ENCODE measurements around the gene CWC25. TPM values are rescaled to one million over a fixed set of nuclear protein-coding genes. Genes with fewer than 3 reads are reported as not detected.

Gene CWC25
- total and polyA plus RNA-seq, 9 of the 15 experiments (the other 6 are each of a cell fraction or from before 2014, with no cell fraction given): 16.5 to 27.4 (median 23.0) TPM

- peaks cover 5% of the 10 kb centered on the region for H3K9me1 ChIP-seq (ENCODE audit: control insufficient read depth, insufficient read depth, low read length)
- peak overlapping the region; percentile 85 for H3K4me2 ChIP-seq (ENCODE audit: insufficient read depth, low read length)
- no TSS peak for BruUV-seq (replicated peaks)
- peaks cover 24% of the 10 kb centered on the region for H3K79me2 ChIP-seq (ENCODE audit: control insufficient read depth, insufficient read depth, low read length)
- H3K27ac ChIP-seq (ENCODE audit: extremely low read depth, low read depth, low read length): peak overlapping the region; percentile 48
- H4K20me1 ChIP-seq (replicated peaks; ENCODE audit: control insufficient read depth, insufficient read depth, low read length): peaks cover 9% of the 10 kb centered on the region
- H3K9me3 ChIP-seq (replicated peaks; ENCODE audit: control insufficient read depth, insufficient read depth, low read depth, low read length): no peaks in the 10 kb centered on the region
- WGBS (ENCODE audit: insufficient coverage, low coverage, missing lambda C conversion rate): under 1% methylated on average over 27 of the region's 31 CpGs
- H3K36me3 ChIP-seq (ENCODE audit: control insufficient read depth, insufficient read depth, low read length): peaks cover 7% of the 10 kb centered on the region; the same call in 1 of the 3 replicates
- intact Hi-C loops (cut with micrococcal nuclease) (loop anchor here (5.0 to 10.0 kb wide), 2 partner anchors 193 to 285 kb away; partner anchors contain the start of genes EPOP and PLXDC1), in situ Hi-C loops (cut with MboI) (no loop called here)
- peak overlapping the region; percentile 86 for H2AFZ ChIP-seq (ENCODE audit: low read depth, low read length)
- ATAC-seq (peak; percentile 2), DNase-seq (ENCODE audit: extremely low read depth in 1 of 4, low spot score in 3 of 4) (peak in 3 of 4 experiments; percentile 51 to 87 (median 58)), FAIRE-seq (no peak)
- CTCF ChIA-PET (ENCODE audit: low intra/inter-chr PET ratio): interaction anchor here (0.6 kb wide), 1 partner anchor 31 kb away, joined by 3 read pairs; no protein-coding TSS in a partner anchor
- no peaks in the 10 kb centered on the region for H3K27me3 ChIP-seq (ENCODE audit: control insufficient read depth in 2 of 2, insufficient read depth in 2 of 2, low read length in 2 of 2)
- POLR2A ChIA-PET: interaction anchor here (0.6 to 5.0 kb wide), 7 partner anchors 15 to 512 kb away, joined by 3 to 70 read pairs (median 4); partner anchors contain the start of gene RPL23
- peak overlapping the region; percentile 73 to 91 for H3K9ac ChIP-seq (ENCODE audit: insufficient read depth in 1 of 2, low read depth in 2 of 2, low read length in 2 of 2)
- peaks cover 10 to 32% of the 10 kb centered on the region in 2 experiments for H3K4me1 ChIP-seq (replicated peaks in 1 of 2; ENCODE audit: control insufficient read depth in 2 of 2, insufficient read depth in 2 of 2, low read length in 2 of 2)
- peak overlapping the region; percentile 97 for H3K4me3 ChIP-seq
- TF ChIP-seq, protein P1, sequence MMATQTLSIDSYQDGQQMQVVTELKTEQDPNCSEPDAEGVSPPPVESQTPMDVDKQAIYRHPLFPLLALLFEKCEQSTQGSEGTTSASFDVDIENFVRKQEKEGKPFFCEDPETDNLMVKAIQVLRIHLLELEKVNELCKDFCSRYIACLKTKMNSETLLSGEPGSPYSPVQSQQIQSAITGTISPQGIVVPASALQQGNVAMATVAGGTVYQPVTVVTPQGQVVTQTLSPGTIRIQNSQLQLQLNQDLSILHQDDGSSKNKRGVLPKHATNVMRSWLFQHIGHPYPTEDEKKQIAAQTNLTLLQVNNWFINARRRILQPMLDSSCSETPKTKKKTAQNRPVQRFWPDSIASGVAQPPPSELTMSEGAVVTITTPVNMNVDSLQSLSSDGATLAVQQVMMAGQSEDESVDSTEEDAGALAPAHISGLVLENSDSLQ (IDR thresholded peaks at IDR 0.05): no peak
- no peak for TF ChIP-seq ZNF133 (CRISPR knock-in tag; IDR thresholded peaks at IDR 0.05)
- TF ChIP-seq, protein P2, sequence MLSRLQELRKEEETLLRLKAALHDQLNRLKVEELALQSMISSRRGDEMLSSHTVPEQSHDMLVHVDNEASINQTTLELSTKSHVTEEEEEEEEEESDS (CRISPR knock-in tag; IDR thresholded peaks at IDR 0.05): no peak
- no peak for TF ChIP-seq SMARCC2 (IDR thresholded peaks at IDR 0.05; ENCODE audit: low read depth)
- TF ChIP-seq ZNF668 (CRISPR knock-in tag; IDR thresholded peaks at IDR 0.05): no peak
- TF ChIP-seq JUN (IDR thresholded peaks at IDR 0.05; ENCODE audit: borderline replicate concordance, low read depth, low read length): no peak
- no peak for TF ChIP-seq JUN (CRISPR knock-in tag; IDR thresholded peaks at IDR 0.05; ENCODE audit: borderline replicate concordance)
- peak; percentile 27; the same call in 1 of the 2 replicates for TF ChIP-seq FOXJ2 (tag; IDR thresholded peaks at IDR 0.05)
- TF ChIP-seq ZBTB49 (CRISPR knock-in tag; IDR thresholded peaks at IDR 0.05; ENCODE audit: borderline replicate concordance): no peak
- TF ChIP-seq TCF3 (CRISPR knock-in tag; IDR thresholded peaks at IDR 0.05): no peak
- TF ChIP-seq KDM5B (IDR thresholded peaks at IDR 0.05; ENCODE audit: insufficient replicate concordance, low read depth, low read length): no peak
- TF ChIP-seq HES1 (IDR thresholded peaks at IDR 0.05; ENCODE audit: low read depth): 0 out of 2 replicates have a peak, but pooled peaks have one; percentile 40
- no peak for TF ChIP-seq TAF7 (tag; IDR thresholded peaks at IDR 0.05)
- no peak for TF ChIP-seq ETV6 (IDR thresholded peaks at IDR 0.05; ENCODE audit: borderline replicate concordance in 1 of 2, low read depth in 2 of 2, low read length in 1 of 2)
- no peak for TF ChIP-seq ETV6 (CRISPR knock-in tag; IDR thresholded peaks at IDR 0.05; ENCODE audit: borderline replicate concordance)
- no peak for TF ChIP-seq MIER1 (IDR thresholded peaks at IDR 0.05; ENCODE audit: low read depth)
- peak; percentile 80 for TF ChIP-seq BCOR (IDR thresholded peaks at IDR 0.05)
- TF ChIP-seq HIVEP1 (CRISPR knock-in tag; IDR thresholded peaks at IDR 0.05): no peak
- no peak for TF ChIP-seq NR2F6 (CRISPR knock-in tag; IDR thresholded peaks at IDR 0.05)
Measured at GRCh38 chr17:38867179-38867967, 42.3 kb upstream of the CWC25 start.

Data from K562 (cell line).